Uterus (tissue), 4 donors: Measurements from ENCODE around the gene UTP11. TPM values are rescaled to one million over a fixed set of nuclear protein-coding genes. Genes with fewer than 3 reads are reported as not detected.

Source experiments
- DNase-seq, 2 donors: peaks; one replicate each; pipeline ENCODE4 v3.0.0-alpha.2; 2019 to 2020
- H3K27ac ChIP-seq, 2 donors: fragments of 200-600 bp; sonication (generic); 1 replicate in 1 of 2; 2 replicates in 1 of 2; pipeline ENCODE4 v1.5.1; 2016 to 2018
- H3K27me3 ChIP-seq, 2 donors: fragments of 200-600 bp; sonication (generic); one replicate each; pipeline ENCODE4 v1.5.1; 2018 to 2019; ENCODE audit warnings: control low read depth in 1 of 2
- H3K36me3 ChIP-seq, 2 donors: fragments of 200-600 bp; sonication (generic); one replicate each; pipeline ENCODE4 v1.5.1; 2019; ENCODE audit warnings: control low read depth in 1 of 2
- H3K4me1 ChIP-seq, 2 donors: fragments of 200-600 bp; sonication (generic); one replicate each; pipeline ENCODE4 v1.5.1; 2018 to 2019; ENCODE audit warnings: control low read depth in 1 of 2
- H3K4me3 ChIP-seq, 2 donors: fragments of 200-600 bp; sonication (generic); 1 replicate in 1 of 2; 2 replicates in 1 of 2; pipeline ENCODE4 v1.5.1; 2018 to 2019; ENCODE audit warnings: mild to moderate bottlenecking in 1 of 2
- H3K9me3 ChIP-seq, 2 donors: fragments of 200-600 bp; sonication (generic); one replicate each; pipeline ENCODE4 v1.5.1; 2019; ENCODE audit warnings: control low read depth in 1 of 2
- POLR2A ChIP-seq, 2 donors: fragments of 450-650 bp; IDR thresholded peaks; one replicate each; pipeline ENCODE4 v1.6.1; 2016; ENCODE audit warnings: antibody characterized with exemption in 2 of 2, mild to moderate bottlenecking in 1 of 2, moderate library complexity in 1 of 2
- intact Hi-C: fragments of 100-400 bp; cut with DNase I; formaldehyde crosslinking; loops from one replicate; pipeline ENCODE4 v1.15.1; 2023; ENCODE audit warnings: low total_unique reads
- total RNA-seq, 4 donors: library from RNA; depleted of rRNA in 3 of 4; stranded (reverse); fragments of >200 nt in 3 of 4; gene quantifications; one replicate each; pipeline versions ENCODE4 v1.1.0 to v1.2.4, GENCODE V29; 2014 to 2023
- TF ChIP-seq, protein P1 (sequence below), 4 experiments: fragments of 200-600 bp in 2 of 4; fragments of 450-650 bp in 2 of 4; sonication (generic) in 2 of 4; IDR thresholded peaks; one replicate each; pipeline ENCODE4 v1.5.1; 2016 to 2019; ENCODE audit warnings: antibody characterized with exemption in 4 of 4, mild to moderate bottlenecking in 2 of 4, moderate library complexity in 1 of 4
- donor health status: DM: yes; HTN: yes; CAD: no.

Gene UTP11
- total RNA-seq, 4 donors from 2014 or later = 8.2 to 60.3 (median 36.9) TPM

DNA sequence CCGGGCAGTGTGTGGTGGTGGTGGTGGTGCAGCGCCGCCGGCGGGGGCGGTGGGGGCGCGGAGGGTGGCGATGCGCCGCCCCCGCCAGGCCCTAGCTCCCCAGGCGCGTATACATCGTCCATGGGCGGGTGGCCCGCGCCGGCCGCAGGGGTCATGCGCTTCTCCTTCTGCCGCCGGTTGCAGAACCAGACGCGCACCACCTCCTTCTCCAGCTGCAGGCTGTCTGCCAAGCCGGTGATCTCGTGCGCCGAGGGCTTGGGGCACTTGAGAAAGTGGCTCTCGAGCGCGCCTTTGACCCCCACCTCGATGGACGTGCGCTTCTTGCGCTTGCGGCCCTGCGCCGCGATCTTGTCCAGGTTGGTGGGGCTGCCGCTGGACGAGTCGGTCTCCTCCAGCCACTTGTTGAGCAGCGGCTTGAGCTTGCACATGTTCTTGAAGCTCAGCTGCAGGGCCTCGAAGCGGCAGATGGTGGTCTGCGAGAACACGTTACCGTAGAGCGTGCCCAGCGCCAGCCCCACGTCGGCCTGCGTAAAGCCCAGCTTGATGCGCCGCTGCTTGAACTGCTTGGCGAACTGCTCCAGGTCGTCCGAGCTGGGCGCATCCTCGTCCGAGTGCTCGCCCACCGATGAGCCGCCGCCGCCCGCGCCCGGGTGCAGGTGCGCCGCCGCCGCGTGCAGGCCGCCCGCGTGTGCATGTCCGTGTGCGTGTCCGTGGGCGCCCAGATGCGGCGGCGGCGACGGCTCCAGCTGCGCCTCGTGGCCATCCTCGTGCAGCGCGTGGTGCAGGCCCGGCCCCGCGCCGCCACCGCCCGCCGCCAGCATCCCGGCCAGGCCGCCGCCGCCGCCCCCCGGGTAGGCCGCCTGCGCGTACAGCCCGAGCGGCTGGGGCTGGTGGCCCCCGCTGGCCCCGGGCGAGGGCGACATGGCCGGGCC lies 33.1 kb downstream of the UTP11 start:
- Histone ChIP-seq H3K9me3 (no peaks in the 10 kb centered on the region), H3K4me3 (peak overlapping the region in 1 of 2 donors; percentile 43), H3K36me3 (no peaks in the 10 kb centered on the region), H3K27me3 (peaks cover 34 to 42% of the 10 kb centered on the region in 2 donors), H3K4me1 (peaks cover 0 to 18% of the 10 kb centered on the region in 2 donors), H3K27ac (no peak overlapping the region)
- intact Hi-C loops = no loop called here
- no peak for TF ChIP-seq POLR2A (IDR thresholded peaks at IDR 0.05)
- TF ChIP-seq, protein P1, sequence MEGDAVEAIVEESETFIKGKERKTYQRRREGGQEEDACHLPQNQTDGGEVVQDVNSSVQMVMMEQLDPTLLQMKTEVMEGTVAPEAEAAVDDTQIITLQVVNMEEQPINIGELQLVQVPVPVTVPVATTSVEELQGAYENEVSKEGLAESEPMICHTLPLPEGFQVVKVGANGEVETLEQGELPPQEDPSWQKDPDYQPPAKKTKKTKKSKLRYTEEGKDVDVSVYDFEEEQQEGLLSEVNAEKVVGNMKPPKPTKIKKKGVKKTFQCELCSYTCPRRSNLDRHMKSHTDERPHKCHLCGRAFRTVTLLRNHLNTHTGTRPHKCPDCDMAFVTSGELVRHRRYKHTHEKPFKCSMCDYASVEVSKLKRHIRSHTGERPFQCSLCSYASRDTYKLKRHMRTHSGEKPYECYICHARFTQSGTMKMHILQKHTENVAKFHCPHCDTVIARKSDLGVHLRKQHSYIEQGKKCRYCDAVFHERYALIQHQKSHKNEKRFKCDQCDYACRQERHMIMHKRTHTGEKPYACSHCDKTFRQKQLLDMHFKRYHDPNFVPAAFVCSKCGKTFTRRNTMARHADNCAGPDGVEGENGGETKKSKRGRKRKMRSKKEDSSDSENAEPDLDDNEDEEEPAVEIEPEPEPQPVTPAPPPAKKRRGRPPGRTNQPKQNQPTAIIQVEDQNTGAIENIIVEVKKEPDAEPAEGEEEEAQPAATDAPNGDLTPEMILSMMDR (IDR thresholded peaks at IDR 0.05) = no peak
- DNase-seq = peak in 1 of 2 donors; percentile 28

DNA sequence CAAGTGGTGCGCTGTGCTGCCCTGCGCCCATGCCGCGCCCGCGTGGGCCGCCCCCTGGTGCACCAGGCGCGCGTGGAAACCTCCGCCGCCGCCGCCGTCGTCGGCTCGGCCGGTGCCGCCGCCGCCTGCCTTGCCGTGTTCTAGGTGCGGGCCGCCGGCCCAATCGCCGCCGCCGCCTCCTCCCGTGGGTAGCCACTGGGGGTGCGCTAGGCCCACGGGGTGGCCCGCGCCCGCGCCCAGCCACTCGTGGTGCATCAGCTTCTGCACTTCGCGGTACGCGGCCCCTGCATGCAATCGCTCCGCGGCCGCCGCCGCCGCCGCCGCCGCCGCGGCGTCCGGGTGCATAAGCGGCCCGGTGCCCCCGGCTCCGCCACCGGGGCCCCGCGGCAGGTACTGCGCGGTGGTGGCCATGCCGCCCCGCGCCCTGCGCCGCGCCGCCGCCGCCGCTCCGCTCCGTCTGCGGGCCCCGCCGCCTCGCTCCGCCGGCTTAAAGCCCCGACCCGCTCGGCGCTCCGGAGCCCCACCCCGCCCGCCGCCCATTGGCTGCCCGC lies 33.9 kb downstream of the UTP11 start, which contains the start of gene POU3F1:
Gene POU3F1 (minus strand): TSS at position 461 of the 551 bp plus-strand sequence. CDS start 50 bp downstream, at position 411.
- no peak for TF ChIP-seq POLR2A (IDR thresholded peaks at IDR 0.05)
- TF ChIP-seq, protein P1 (IDR thresholded peaks at IDR 0.05) = no peak
- Histone ChIP-seq H3K27ac (peak within 1 kb of the TSS; percentile 0 to 64), H3K9me3 (no peaks in the 10 kb centered on the region), H3K4me1 (peaks cover 0 to 18% of the 10 kb centered on the region in 2 donors), H3K36me3 (no peaks in the 10 kb centered on the region), H3K27me3 (peaks cover 34 to 40% of the 10 kb centered on the region in 2 donors), H3K4me3 (peak within 1 kb of the TSS; percentile 40 to 49)
- peak in 1 of 2 donors; percentile 27 for DNase-seq
- intact Hi-C loops = no loop called here

DNA sequence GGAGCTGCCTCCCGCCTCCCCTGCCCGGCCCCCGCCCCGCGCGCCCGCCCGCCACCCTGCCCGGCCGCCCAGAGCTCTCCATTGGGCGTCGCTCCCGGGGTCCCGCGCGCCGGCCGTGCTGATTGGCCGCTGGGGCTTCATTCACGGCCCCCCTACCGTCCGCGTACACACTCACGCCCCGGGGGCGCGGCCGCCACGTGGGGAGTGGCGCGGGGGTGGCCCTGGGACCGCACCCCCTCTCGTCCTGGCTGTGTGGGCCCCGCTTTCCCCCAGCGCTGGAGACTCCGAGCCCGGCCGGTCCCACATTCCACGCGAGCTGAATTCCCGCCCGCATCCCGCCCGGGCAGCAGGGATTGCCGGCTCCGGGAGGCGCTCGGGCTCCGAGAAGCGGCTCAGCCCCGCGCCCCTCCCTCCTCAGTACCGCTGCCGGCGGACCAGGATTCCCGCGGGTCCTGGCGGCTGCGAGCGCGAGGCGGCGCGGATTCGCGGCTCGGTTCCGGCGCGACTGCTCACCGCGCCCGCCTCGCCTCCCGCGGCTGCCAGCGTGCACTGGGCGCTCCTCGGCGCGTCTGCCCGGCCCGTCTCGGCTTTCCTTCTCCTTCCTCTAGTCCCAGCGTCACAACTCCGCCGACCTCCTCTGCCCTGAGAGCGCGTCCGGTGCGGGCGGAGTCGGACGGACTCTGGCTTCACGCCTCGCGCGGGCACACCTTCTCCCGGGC lies 34.5 kb downstream of the UTP11 start:
- H3K4me3 ChIP-seq = peak overlapping the region; percentile 40 to 49
- H3K9me3 ChIP-seq = no peaks in the 10 kb centered on the region
- peak; percentile 84 to 87 for DNase-seq
- intact Hi-C loops = no loop called here
- H3K36me3 ChIP-seq = no peaks in the 10 kb centered on the region
- peak overlapping the region; percentile 0 to 64 for H3K27ac ChIP-seq
- TF ChIP-seq, protein P1 (IDR thresholded peaks at IDR 0.05) = peak in 2 of 4 experiments; percentile 9 to 11
- TF ChIP-seq POLR2A (IDR thresholded peaks at IDR 0.05) = no peak
- peaks cover 0 to 18% of the 10 kb centered on the region in 2 donors for H3K4me1 ChIP-seq
- H3K27me3 ChIP-seq = peaks cover 33 to 34% of the 10 kb centered on the region in 2 donors

DNA sequence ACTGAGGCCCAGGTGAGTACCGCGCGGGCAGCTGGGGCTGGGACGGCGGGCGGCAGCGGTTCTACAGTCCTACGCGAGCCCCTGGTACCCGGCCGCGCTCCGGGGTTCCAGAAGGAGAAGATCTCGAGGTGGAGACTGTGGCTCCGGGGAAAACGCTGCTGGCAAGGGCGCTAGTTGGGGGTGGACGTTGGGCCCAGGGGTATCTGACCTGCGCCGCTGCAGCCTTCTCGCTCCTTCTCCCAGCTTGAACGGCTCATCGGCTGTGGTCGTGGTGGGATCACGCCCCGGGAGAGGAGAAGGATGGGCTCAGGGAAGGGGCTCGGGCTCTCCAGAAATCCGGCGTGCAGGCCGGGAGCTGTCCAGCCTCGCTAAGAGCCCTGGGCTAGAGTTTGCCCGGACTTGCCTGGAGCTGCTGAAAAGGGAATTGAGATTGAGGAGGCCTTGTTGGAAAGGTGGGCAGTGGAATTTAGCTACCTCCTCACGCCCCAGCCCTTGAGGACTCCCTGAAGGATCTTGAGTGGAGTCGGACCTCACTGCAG lies 35.1 kb downstream of the UTP11 start:
- Histone ChIP-seq H3K27ac (peak overlapping the region; percentile 0 to 64), H3K4me3 (peak overlapping the region; percentile 40 to 49), H3K36me3 (no peaks in the 10 kb centered on the region), H3K27me3 (peaks cover 26 to 28% of the 10 kb centered on the region in 2 donors), H3K9me3 (no peaks in the 10 kb centered on the region), H3K4me1 (peaks cover 0 to 18% of the 10 kb centered on the region in 2 donors)
- intact Hi-C loops = no loop called here
- DNase-seq = no peak
- TF ChIP-seq, protein P1 (IDR thresholded peaks at IDR 0.05) = no peak
- TF ChIP-seq POLR2A (IDR thresholded peaks at IDR 0.05) = no peak
